ENCODE measurements around the gene RIPOR3.

DNA sequence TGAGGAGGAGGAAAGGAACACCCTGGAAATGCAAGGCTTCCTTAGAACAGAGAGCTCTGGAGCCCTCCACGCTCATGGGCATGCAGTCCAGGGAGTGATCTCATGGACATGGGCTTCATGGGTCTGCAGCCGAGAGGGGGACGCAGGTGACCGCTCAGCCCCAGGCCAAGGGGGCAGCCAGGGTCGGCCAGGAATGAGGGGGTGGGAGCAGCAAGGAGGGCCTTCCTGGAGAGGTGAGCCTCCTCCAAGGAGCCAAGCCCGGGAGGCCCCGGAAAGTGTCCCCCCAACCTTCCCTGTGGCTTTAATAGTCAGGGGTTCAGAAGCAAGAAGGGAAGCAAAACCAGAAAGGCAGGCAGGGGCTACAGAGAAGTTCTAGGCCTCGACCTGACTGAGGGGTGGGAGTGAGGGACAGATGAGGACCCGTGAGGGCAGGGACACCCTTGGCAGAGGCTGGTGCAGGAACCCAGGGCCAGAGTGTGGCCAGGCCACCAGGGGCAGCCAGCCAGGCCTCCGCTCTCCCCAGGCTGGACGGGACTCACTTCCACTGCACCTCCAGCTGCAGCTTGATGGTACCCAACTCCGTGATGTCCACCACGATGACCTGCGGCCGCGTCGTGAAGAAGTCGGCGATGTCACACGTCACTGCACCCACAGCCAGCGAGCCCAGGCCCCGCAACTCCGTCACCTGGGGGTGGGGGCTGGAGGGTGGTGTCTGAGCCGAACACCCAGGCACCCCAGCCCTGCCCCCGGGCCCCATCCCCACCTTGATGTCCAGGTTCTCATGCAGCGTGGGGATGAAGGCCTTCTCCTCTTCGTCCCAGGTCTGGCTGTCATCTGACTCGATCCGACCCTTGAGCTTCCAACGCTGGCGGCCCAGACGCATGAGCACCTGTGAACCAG lies 83.2 kb downstream of the RIPOR3 start:
- TF ChIP-seq, protein P1, sequence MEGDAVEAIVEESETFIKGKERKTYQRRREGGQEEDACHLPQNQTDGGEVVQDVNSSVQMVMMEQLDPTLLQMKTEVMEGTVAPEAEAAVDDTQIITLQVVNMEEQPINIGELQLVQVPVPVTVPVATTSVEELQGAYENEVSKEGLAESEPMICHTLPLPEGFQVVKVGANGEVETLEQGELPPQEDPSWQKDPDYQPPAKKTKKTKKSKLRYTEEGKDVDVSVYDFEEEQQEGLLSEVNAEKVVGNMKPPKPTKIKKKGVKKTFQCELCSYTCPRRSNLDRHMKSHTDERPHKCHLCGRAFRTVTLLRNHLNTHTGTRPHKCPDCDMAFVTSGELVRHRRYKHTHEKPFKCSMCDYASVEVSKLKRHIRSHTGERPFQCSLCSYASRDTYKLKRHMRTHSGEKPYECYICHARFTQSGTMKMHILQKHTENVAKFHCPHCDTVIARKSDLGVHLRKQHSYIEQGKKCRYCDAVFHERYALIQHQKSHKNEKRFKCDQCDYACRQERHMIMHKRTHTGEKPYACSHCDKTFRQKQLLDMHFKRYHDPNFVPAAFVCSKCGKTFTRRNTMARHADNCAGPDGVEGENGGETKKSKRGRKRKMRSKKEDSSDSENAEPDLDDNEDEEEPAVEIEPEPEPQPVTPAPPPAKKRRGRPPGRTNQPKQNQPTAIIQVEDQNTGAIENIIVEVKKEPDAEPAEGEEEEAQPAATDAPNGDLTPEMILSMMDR (IDR thresholded peaks at IDR 0.05; ENCODE audit: insufficient read depth, low read length): no peak
- TF ChIP-seq, protein P2, sequence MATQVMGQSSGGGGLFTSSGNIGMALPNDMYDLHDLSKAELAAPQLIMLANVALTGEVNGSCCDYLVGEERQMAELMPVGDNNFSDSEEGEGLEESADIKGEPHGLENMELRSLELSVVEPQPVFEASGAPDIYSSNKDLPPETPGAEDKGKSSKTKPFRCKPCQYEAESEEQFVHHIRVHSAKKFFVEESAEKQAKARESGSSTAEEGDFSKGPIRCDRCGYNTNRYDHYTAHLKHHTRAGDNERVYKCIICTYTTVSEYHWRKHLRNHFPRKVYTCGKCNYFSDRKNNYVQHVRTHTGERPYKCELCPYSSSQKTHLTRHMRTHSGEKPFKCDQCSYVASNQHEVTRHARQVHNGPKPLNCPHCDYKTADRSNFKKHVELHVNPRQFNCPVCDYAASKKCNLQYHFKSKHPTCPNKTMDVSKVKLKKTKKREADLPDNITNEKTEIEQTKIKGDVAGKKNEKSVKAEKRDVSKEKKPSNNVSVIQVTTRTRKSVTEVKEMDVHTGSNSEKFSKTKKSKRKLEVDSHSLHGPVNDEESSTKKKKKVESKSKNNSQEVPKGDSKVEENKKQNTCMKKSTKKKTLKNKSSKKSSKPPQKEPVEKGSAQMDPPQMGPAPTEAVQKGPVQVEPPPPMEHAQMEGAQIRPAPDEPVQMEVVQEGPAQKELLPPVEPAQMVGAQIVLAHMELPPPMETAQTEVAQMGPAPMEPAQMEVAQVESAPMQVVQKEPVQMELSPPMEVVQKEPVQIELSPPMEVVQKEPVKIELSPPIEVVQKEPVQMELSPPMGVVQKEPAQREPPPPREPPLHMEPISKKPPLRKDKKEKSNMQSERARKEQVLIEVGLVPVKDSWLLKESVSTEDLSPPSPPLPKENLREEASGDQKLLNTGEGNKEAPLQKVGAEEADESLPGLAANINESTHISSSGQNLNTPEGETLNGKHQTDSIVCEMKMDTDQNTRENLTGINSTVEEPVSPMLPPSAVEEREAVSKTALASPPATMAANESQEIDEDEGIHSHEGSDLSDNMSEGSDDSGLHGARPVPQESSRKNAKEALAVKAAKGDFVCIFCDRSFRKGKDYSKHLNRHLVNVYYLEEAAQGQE (IDR thresholded peaks at IDR 0.05; ENCODE audit: insufficient replicate concordance, low read depth): no peak
- no peak for TF ChIP-seq POLR2AphosphoS5 (IDR thresholded peaks at IDR 0.05; ENCODE audit: low read depth)
- TF ChIP-seq GABPA (IDR thresholded peaks at IDR 0.05; ENCODE audit: low read depth): no peak
- no peak for TF ChIP-seq SPI1 (IDR thresholded peaks at IDR 0.05; ENCODE audit: borderline replicate concordance, low read depth)
